C4-2B (cell line): ENCODE results near the gene C1S.

Source experiments
- CTCF ChIP-seq: fragments of 450-650 bp; conservative IDR thresholded peaks from 2 replicates; pipeline ENCODE4 v1.5.1; 2017; ENCODE audit warnings: mild to moderate bottlenecking
- ZFX ChIP-seq: fragments of 450-650 bp; IDR thresholded peaks from 2 replicates; pipeline ENCODE4 v1.6.1; 2017

GRCh38 chr12:7081037-7081436 lies 20.5 kb downstream of the C1S start:
- no peak for TF ChIP-seq CTCF
- no peak for TF ChIP-seq ZFX
